Superior temporal gyrus (tissue), 1 donor: ENCODE results near the gene RAB3A.
A peak's percentile ranks its signal among the peaks of the same experiment; 100 is the strongest.

Experiments used
- DNase-seq: peaks from one replicate; pipeline ENCODE4 v3.0.0-alpha.2; 2016; ENCODE audit errors: extremely low spot score

Gene RAB3A

DNA sequence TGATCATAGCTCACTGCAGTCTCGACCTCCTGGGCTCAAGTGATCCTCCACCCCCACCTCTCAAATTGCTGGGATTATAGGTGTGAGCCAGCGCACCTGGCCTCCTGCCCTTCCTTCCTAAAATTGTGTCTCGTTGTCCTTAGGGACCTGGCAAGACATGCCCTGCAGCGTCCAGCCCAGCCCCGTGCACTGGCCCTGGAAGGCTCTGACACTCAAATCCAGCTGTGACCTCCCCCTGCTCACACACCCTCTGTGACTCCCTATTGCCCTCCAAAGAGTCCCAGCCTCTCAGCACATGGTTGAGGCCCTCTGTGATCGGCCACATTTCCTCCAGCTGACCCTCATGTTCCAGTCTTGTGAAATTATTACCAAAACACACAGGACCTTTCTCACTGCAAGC is 5.9 kb downstream of the RAB3A start:
- DNase-seq = no peak

DNA sequence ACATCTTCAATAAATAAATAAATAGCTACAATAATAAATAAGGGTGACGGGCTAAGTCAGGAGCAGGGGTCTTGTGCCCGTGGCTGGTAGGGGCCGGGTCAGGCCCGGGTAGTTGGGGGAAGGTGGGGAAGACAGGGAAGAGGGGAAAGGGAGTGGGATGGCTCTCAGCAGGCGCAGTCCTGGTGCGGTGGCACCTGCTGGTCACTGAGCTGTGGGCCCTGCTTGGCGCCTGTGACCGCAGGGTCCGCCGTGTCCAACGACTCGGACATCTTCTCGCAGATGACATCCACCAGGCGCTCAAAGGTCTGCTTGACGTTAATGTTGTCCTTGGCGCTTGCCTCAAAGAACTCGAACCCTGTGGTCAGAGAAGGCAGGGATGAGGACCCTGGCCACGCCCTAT is 6.5 kb downstream of the RAB3A start:
- no peak for DNase-seq

DNA sequence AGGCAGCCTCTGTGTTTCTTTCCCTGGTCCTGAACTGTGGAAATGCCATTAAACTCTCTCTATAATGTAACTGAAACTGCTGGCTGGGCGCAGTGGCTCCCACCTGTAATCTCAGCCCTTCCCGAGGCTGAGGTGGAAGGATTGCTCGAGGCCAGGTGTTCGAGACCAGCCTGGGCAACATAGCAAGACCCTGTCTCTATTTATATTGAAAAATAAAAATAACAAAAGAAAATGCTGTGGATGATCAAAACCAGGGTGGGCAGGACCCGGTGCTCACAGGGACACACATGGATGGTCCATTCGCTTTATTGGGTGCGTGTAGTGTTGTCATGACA is 7.4 kb downstream of the RAB3A start:
- no peak for DNase-seq

DNA sequence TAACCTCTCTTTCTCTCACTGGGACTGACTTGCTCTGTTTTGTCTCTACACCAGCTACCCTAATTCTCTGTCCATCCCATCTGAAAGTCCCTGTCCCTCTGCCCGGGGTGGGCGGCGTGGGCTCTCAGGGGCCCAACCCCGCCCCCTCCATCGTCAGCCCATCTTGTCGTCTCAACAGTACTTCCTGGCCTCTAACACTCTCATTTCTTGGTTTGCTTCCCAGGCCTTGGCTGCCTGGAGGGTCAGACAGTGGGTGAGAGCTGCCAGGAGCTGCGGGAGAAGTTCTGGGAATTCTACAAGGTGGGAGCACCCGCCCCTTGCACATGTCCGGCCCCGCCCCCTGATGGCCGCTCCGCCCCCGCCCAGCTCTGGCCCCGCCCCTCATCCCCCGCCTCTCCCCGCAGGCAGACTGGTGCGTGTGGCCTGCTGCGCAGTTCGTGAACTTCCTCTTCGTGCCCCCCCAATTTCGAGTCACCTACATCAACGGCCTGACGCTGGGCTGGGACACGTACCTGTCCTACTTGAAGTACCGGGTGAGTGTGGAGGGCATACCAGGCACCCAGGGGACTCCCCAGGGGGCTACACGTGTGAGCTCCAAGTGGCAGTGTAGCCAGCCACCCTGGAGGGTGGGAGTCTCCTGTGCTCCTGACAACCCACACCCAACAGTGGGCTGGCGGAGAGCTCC is 9.1 kb downstream of the RAB3A start:
- no peak for DNase-seq

DNA sequence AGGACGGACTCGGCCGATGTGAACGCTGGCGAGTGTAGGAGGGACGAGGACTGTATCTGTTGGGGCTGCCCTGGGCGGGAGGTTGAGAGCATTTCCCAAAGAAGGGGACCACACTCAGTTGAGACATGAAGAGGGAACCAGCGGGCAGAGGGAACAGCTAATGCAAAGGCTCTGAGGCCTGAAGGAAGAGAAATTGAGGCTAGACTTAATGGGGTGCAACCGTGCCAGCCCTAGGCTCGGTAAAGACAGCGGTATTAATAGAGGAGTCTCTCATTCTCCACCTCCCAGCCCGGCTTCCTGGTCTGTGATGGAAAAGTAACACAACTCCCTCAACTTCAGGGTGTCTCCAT is 9.7 kb downstream of the RAB3A start:
- no peak for DNase-seq

DNA sequence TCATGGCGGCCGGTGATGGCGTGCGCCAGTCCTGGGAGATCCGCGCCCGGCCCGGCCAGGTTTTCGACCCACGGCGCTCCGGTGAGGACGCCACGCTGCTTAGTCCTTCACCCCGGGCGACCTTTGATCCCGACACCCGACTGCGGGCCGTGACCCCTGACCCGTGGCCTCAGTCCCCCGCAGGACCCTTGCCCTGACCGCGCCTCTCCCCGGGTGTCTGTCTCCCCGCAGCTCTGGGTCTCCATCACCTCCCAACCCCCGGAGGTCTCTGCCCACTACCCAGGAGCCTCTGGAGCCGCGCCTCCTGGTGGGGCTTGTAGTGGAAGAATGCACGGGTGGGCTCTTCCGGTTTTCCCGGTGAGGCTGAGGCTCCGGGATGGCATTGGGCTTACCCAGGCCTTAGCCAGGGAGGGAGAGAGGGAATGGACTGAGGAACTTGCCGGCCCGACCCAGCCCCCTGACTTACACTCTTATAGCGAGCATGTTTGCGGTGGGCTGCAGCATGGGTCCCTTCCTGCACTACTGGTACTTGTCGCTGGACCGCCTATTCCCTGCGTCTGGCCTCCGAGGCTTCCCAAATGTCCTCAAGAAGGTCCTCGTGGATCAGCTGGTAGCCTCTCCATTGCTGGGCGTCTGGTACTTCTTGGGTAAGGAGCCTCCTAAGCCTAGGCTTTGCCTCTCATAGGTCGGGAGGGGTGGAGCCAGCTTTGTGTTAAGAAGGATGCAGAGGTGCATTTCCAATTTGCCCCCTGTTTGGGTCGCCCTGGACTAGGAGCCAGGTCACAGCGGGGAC is 10.3 kb downstream of the RAB3A start:
- DNase-seq = no peak

DNA sequence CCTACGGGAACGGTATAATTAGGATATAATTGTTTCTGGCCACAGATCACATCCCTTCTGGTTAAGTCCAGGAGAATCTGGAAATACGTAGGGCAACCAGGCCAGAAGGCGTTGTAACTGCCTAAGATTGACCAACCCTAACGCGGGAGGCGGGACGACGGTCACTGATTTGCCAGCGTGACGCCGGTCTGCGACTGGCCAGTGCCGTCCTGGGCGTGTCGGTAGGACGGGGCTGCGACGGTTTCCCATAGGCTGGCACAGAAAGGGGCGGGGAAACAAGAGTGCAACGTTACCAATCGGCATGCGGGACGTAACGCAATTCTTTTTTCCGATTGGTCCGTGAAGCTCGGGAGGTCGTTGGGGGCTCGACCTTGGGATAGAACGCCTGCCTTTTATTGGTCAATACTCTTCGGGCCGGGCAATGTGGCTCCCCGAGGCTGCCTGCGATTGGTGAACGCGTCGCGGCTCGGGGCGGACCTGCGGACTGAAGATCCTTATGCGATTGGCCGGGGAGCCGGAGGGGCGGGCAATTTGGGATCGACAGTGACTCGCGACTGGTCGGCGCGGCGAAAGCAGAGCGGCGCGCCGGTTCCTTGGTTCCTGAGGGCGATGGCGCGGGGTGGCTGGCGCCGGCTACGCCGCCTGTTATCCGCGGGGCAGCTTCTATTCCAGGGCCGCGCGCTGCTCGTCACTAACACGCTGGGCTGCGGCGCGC is 11.0 kb downstream of the RAB3A start, which contains the start of gene MPV17L2:
TSS of gene MPV17L2 (plus strand) at position 546 of the 715 bp plus-strand sequence. CDS start at position 610, 64 bp downstream.
- peak; percentile 100 for DNase-seq

DNA sequence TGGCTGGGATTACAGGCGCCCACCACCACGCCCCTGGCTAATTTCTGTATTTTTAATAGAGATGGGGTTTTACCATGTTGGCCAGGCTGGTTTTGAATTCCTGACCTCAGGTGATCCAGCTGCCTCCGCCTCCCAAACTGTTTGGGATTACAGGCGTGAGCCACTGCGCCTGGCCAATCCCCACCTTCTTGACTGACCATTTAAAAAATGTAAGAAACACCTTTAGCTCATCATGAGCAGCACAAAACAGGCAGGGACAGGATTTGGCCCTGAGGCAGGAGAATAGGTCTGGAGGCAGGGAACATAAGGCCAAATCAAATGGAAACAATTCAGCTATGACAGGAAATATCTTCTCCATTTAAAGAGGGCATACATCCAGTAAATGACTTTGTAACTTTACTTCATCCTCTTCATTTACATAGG is 12.2 kb downstream of the RAB3A start:
- DNase-seq = no peak

DNA sequence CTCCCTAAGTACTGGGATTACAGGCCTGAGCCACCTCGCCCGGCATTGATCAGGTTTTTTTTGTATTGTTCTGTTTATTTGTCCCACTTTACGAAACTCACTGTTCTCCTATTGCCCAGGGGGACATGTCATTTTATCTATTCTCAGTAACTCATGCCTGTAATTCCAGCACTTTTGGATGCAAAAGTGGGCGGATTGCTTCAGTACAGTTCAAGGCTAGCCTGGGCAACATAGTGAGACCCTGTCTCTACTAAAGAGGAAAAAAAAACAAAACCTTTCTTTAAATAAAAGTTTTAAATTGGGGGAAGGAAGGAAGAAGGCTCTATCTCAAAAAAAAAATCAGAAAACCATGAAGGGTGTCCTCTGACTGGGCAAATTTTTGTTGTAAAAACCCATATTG is 13.6 kb downstream of the RAB3A start:
- no peak for DNase-seq

DNA sequence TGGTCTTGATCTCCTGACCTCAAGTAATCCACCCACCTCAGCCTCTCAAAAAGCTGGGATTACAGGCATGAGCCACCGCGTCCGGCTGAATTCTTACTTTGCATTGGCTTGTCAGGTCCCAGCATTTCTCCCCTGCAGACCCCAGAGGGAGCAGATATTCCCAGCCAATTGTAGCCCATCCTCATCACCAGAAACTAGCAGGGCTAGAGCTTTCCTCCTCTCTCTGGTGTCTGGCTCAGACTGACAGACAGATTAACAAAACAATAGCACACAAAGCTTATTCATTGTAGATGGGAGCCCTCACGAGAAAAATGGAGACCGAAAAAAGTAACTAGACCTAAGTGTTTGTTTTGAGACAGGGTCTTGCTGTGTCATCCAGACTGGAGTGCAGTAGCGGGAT is 18.3 kb downstream of the RAB3A start:
- DNase-seq = no peak

DNA sequence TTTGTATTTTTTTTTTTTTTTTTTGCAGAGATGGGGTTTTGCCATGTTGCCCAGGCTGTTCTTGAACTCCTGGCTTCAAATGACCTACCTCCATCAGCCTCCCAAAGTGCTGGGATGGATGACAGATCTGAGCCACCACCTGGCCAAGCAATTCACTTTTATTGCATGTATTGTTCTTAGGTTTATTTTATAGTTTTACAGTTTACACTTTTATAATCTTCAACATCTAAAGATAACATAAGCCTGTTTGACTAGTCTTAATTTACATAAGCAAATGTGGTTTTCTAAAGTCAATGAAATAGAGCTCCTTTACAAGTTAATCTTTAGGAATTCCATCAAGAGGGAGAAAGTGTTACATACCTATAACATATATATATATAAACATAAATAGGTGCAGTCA is 20.3 kb downstream of the RAB3A start:
- DNase-seq = no peak

DNA sequence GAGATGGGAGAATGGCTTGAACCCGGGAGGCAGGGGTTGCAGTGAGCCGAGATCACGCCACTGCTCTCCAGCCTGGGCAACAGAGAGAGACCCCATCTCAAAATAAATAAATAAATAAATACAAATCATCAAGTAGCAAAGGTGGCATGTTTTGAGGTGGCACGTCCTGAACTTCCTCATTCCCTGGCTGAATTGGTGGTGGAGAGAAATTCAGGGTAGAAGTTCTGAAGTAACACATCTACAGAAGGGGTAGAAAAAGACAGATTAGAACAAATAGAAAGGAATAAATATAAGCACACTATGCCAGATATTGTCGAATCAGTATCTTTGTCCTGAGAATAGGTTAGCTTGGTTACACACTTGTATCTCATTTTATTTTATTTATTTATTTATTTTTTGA is 23.9 kb downstream of the RAB3A start:
- no peak for DNase-seq

DNA sequence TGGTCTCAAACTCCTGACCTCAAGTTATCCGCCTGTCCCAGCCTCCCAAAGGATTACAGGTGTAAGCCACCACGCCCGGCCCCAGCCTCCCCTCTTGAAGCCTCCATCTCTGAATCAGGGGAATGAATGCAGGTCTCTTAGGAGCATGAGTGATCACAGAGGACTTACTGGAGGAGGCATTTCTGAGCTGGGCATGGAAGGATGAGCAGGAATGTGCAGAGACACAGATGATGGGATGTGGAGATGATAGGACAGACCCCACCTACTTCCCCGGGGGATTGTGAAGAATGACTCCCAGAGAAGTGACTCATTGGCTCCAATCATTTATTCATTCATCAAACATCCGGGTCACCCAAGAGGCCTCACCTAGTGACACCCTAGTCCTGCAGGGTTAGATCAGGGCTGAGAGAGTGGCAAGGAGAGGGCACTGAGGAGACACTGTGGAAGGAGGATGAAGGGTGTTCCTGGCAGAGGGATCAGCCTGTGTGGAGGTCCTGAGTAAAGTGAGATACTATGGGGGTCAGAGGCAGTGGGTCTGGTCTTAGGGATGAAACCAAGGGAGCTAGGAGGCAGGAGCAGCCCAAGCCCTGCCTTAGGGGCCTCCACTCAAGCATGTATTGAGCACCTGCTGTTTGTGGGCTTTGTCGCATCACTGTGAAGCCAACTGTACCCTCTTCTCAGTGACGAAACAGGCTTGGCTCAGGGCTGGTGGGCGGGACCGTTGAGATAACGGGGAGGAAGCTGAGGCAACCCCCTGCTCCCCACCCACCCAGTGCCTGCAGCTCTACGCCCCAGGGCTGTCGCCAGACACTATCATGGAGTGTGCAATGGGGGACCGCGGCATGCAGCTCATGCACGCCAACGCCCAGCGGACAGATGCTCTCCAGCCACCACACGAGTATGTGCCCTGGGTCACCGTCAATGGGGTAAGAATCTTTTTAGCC is 27.2 kb downstream of the RAB3A start:
- DNase-seq = no peak

DNA sequence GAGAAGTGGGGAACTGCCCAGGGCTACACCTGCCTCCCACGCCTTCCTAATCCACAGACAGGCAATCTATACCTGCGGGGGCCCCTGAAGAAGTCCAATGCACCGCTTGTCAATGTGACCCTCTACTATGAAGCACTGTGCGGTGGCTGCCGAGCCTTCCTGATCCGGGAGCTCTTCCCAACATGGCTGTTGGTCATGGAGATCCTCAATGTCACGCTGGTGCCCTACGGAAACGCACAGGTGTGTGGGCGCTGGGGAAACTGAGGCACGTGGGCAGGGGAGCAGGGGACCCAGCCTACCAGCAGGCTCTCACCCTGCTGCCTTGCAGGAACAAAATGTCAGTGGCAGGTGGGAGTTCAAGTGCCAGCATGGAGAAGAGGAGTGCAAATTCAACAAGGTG is 28.9 kb downstream of the RAB3A start:
- no peak for DNase-seq

DNA sequence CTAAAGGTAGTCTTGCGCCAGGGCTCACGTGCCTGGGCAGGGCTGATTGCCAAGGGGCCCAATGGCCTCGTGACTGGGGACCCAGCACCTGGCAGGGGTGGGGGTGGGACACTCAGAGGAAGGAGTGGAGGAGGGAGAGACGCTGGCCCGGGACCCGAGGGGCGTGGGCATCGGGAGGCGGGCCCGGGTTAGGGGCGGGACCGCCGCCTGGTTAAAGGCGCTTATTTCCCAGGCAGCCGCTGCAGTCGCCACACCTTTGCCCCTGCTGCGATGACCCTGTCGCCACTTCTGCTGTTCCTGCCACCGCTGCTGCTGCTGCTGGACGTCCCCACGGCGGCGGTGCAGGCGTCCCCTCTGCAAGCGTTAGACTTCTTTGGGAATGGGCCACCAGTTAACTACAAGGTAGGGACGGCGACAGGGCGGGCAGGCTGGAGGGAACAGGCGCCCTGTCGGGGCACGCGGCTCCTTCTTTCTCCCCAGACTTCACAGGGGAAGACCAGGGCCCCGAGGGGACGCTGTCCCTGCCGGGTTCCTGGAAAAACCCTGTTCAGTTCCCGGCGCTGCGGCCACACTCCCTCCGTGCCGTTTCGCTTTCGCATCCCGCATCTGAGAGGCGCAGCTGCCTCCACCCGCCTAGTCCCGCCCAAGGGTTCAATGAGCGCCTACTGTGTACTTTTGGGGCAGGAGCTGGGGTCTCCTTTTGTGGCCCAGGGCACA is 30.1 kb downstream of the RAB3A start, which contains the start of gene IFI30:
TSS of gene IFI30 (plus strand) at position 242 of the 717 bp plus-strand sequence. CDS start at position 271, 29 bp downstream.
- no peak for DNase-seq

DNA sequence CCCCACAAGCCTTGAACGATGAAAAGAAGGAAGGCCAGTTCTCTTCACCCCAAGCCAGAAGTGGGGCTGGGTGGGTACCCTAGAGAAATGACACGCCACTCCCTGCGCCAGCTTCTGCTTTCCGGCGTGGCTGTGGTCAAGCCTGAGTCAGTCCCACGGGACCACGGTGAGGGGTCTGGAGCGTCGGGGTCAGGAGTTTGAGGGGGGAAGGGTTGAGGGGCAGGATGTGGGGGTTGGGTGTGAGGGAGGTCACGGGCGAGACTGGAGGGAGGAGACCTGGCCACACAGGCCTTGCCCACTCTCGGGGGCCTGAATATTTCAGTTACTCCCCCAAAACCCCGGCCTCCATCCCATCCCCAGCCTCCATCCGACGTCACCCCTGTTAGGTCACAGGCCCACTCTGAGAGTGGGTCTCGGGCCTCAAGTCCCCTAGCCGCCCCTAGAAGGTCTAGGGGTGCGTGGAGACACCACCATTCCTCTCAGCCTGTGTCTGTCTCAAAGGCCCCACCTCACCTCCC is 30.7 kb downstream of the RAB3A start:
- DNase-seq = no peak

DNA sequence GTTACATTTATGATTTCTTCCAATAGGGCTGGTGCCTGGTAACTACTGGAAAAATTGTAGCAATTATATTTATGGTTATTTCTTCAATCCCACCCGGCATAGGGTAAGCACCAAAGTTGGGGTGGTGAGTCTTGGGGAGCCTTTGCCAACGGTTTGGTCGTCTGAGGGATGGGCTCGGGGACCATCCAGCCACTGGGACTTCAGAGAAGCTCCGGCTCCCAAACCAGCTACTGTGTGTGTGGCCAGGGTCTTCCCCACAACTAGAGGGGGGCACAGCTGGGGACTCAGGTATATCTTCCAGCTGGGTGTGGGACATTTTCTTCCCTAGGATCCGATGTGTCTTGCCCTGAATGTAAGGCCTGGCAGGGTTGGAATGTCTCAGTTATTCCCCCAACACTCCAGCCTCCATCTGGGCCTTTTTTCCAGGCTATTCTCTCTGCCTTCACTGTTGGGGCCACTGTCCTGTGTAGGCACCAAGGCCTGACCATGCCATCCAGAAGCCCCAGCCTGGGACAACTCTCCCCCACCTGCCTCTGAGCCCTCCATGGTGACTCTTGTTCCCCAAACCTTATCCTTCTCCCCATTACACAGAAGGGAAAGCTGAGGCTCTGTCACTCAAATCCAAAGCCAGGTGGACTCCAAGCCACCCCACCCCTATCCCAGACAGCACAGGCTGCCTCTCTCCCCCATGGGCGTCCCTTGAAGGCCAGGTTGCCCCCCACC is 31.4 kb downstream of the RAB3A start:
- DNase-seq = no peak

DNA sequence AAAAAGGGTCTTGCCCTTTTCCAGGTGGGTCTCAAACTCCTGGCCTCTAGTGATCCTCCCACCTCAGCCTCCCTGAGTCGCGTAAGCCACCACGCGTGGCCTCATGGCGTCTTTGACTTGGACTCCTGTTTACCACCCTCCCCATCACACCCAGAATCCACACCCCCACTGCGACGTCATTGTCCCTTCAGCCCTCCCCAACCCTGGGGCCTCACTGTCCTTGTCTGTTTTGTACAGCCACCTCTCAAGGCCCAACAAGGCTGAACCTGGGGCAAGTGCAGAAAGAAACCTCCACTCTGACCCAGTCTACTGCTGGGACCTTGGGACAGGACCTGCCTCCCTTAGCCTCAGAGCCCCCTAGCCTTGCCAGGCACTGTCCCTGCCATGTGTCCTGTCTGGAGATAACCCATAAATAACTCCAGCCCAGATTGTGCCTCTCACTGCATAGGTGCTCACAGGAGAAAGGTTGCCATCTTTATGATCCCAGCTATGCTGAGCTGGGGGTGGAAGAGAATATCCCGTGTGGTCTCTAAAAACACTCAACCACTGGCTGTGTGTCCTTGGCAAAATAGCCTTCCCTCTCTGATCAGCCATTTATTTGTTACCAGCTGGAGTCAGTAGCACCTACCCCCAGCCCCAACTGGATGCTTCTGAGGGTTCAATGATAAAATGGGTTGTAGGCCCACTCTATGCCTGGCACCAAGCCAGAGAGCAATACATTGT is 32.1 kb downstream of the RAB3A start:
- no peak for DNase-seq

DNA sequence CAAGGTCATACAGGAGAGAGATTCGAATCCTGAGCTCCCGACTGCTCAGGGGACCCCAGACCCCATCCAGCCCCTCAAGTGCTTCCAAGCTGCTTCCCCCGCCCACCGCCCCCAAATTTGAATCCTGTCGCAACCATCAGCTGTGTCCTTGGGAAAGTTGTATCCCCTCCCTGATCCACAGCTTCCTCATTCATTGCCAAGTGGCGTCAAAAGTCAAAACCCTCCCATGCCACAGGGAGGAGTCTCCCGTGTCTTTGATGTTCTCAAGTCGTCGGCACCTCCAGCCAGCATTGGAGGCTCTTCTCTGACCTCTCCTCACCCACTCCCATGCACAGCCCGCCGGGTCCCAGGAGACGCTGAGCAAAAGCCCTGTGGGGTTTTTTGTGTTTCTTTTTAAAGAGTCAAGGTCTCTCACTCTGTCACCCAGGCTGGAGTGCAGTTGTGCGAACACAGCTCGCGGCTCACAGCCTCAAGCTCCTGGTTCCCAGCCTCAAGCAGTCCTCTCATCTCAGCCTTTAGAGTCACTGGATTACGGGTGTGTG is 33.1 kb downstream of the RAB3A start:
- no peak for DNase-seq
